Measurements from ENCODE around the gene COL21A1.
"Not testable (repeated sequence)": the region's sequence is repeated elsewhere in the genome, so short reads cannot be mapped to it uniquely, and the experiment has no call there.

DNA sequence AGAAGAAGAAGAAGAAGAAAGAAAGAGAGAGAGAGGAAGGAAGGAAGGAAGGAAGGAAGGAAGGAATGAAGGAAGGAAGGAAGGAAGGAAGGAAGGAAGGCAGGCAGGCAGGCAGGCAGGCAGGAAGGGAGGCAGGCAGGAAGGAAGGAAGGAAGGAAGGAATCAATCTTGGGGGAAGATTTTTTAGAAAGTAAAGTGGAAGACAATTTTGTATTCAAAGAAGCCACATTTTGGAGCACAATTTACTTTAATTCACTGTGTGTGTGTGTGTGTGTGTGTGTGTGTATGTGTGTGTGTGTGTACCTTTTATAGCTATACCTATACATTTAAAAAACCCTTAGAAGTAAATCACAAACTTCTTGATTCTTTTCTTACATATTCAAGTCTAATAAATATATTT is 13.2 kb upstream of the COL21A1 start:
- TF ChIP-seq, protein P1, sequence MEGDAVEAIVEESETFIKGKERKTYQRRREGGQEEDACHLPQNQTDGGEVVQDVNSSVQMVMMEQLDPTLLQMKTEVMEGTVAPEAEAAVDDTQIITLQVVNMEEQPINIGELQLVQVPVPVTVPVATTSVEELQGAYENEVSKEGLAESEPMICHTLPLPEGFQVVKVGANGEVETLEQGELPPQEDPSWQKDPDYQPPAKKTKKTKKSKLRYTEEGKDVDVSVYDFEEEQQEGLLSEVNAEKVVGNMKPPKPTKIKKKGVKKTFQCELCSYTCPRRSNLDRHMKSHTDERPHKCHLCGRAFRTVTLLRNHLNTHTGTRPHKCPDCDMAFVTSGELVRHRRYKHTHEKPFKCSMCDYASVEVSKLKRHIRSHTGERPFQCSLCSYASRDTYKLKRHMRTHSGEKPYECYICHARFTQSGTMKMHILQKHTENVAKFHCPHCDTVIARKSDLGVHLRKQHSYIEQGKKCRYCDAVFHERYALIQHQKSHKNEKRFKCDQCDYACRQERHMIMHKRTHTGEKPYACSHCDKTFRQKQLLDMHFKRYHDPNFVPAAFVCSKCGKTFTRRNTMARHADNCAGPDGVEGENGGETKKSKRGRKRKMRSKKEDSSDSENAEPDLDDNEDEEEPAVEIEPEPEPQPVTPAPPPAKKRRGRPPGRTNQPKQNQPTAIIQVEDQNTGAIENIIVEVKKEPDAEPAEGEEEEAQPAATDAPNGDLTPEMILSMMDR (IDR thresholded peaks at IDR 0.05): not testable (repeated sequence)
- not testable (repeated sequence) for TF ChIP-seq ZFX (IDR thresholded peaks at IDR 0.05; ENCODE audit: borderline replicate concordance)

Measured in 22Rv1 (cell line).